GM19193 (cell line): Measurements from ENCODE around the gene MTHFSD.

Source experiments
- POLR2A ChIP-seq: IDR thresholded peaks from 4 replicates; pipeline ENCODE4 v1.6.1; 2011; ENCODE audit not compliant: insufficient read depth, insufficient read length; ENCODE audit errors: extremely low read depth

The MTHFSD gene

DNA sequence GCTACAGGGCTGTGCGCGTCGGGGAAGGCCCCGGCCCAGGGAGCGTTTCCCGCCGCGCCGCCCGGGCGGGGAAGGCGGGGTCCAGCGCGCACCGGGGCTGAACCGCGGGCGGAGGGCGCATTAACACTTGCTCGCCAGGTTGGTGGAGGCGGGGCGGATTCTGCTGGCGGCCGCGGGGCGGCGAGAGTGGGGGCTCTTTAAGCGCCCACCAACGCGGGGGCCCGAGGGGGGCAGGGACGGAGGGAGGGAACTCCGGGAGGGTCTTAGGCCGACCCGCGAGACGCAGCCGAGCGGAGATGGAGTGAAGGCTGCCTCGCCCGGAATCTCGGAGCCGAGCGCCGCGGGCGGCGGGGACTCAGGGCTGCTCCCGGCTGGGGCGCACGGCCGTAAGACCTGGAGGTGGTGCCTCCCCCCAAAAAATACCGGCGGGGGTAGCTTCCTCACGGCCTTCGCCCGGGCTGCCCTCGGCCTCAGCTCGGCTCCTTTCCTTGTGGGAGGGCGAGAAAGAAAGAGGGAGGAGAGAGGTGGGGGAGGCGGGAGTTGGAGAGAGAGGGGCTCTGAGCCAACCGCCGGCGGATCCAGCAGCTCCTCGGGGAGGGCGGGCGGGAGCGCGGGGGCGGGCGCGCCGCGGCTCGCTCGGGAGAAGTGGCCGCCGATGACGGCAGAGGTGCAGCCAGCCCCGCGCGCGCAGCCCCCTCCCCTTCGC lies 45.1 kb downstream of the MTHFSD start:
- TF ChIP-seq POLR2A: no peak

DNA sequence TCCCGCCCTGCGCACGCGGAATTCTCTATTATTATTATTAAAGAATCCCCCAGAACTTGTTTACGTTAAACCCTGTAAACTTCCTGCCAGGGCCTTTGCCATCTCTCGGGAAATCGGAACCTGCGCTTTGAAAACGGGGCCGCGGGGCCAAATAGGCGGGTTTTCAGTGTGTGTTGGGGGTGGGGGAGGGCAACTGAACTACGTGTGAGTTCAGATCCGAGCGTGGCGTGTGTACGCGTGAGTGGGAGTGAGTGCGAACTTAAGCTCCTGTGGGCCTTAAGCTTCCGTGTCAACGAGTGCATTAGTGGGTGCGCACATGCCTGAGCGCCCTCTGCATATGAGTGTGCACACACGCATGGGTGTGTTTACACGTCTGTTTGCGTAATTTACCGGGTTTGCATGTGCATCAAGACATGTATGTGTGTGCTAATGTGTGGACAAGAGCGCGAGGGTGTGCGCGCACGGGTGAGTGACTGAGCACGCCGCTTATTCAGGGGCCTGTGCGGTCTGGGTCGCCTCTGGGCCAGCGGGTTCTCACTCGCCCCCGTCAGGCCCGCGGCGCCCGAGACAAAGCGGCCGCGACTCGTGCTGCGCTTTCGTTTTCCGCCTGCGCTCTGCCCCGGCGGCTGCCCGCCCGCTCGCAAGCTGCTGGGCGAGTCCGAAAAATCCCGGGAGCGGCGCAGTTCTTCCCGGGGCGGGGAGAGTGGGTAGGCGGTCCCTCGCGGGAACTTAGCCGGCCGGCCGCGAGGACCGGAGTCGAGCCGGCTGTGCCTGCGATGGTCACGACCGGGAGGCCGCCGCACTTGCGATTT lies 45.9 kb downstream of the MTHFSD start:
- TF ChIP-seq POLR2A: no peak

GRCh38 chr16:86508028-86508946 lies 46.7 kb downstream of the MTHFSD start:
- TF ChIP-seq POLR2A: no peak

DNA sequence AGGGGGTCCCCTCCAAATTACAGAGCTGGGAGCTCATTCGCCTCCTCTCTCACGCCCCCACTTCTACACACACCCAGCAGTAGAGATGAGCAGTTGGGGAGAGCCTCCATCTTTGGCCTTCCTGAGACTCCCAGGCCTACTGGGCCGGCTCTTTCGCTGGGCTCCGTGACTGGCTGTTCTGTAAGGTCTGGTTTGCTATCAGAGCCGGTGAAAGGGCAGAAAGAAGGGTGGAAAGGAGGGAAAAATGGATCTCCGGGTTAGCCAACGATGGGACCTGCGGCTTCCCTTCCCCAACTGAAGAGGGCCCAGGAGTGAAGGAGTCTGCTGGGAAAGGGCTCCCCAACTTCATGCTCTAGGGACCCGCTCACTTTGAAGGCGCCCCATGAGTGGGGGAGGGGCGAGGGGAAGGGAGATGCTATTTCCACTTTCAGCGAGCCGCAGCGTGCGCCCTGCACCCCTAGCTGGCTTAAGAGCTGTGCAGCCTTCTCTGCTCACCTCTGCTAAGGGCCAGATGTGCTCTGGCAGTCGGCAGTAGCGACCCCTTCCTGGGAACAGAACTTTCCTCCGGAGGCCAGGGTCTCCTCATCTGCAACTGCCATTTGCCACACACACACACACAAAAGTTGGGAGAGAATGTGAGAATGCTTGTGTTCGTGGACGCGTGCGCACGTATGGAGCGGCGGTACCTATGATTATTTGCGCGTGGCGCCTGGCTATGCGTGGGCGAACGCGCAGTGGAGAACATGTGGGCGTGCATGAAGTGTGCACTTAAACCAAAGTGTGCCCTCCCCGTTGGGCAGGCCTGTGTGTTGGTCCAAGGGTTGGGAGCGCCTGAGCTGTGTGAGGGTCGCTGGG lies 47.6 kb downstream of the MTHFSD start:
- TF ChIP-seq POLR2A: no peak

GRCh38 chr16:86505899-86506864 lies 48.9 kb downstream of the MTHFSD start:
- TF ChIP-seq POLR2A: no peak

GRCh38 chr16:86505185-86505898 lies 49.7 kb downstream of the MTHFSD start:
- no peak for TF ChIP-seq POLR2A

- TF ChIP-seq POLR2A: no peak
These were observed 50.5 kb downstream of the MTHFSD start for GRCh38 chr16:86504315-86505184.

GRCh38 chr16:86503830-86504229 lies 51.2 kb downstream of the MTHFSD start:
- TF ChIP-seq POLR2A: no peak

DNA sequence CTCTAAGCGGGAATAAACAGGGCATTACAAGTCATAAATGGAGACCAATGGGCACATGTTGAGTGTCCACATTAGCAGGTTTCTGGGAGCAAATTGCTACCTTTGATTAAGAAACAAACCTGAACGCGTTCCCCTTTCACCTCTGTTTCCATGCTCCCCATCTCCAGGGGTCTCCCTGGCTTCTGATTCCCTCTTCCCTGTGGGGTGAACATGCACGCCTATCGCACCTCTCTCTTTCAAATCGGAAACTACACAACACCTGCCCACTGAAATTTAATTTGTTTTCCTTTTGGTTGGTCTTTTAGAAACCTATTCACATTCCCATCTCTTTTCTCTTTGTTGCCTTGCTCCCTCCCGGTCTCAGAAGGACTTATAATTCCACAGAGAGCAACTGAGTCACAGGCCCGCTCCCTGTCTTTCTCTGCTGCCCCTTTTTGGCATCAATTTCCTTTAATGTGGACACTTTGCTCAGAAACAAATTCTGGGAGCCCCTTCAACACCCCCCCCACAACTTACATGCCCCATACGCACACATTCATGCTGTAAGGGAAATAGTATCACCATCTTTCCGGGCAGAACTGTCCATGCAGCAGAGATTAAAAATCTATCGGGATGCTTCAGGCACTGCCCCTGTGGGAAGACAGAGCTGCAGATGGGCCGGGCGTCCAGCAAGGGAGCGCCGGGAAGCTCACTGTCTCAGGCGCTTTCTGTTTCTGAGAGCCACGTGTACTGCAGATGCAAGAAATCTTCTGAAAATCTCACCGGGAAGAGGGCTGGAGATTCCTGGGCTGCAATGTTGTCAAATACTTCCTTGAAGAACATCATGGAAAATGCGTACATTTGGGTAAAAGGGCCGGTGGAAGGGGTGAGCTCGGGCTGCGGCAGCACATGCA lies 51.9 kb downstream of the MTHFSD start:
- TF ChIP-seq POLR2A: no peak

GRCh38 chr16:86501989-86502855 lies 52.8 kb downstream of the MTHFSD start:
- no peak for TF ChIP-seq POLR2A
